Memory B cell (primary cell): Measurements from ENCODE around the gene CD74.

Source experiments
- ATAC-seq: fragments of 150-1000 bp; cut with Tn5 transposase; 2 replicates; pipeline ENCODE4 v1.10.0; 2021; ENCODE audit warnings: low read depth, mild to moderate bottlenecking, moderate library complexity
- DNase-seq, 2 donors: peaks; one replicate each; pipeline ENCODE4 v3.0.0; 2022; ENCODE audit warnings: low spot score in 2 of 2
- H3K27ac Mint-ChIP-seq: one replicate; pipeline ENCODE4 v1.8.0; 2022; ENCODE audit warnings: mild to moderate bottlenecking, moderate library complexity, mixed read lengths
- H3K27me3 Mint-ChIP-seq: one replicate; pipeline ENCODE4 v1.8.0; 2022; ENCODE audit warnings: mixed read lengths
- H3K36me3 Mint-ChIP-seq: one replicate; pipeline ENCODE4 v1.8.0; 2022; ENCODE audit warnings: mild to moderate bottlenecking, mixed read lengths
- H3K4me1 Mint-ChIP-seq: one replicate; pipeline ENCODE4 v1.8.0; 2022; ENCODE audit warnings: mixed read lengths
- H3K4me3 Mint-ChIP-seq: one replicate; pipeline ENCODE4 v1.8.0; 2022; ENCODE audit warnings: mild to moderate bottlenecking, moderate library complexity, mixed read lengths
- H3K9me3 Mint-ChIP-seq: one replicate; pipeline ENCODE4 v1.8.0; 2022; ENCODE audit warnings: mixed read lengths

Gene CD74

DNA sequence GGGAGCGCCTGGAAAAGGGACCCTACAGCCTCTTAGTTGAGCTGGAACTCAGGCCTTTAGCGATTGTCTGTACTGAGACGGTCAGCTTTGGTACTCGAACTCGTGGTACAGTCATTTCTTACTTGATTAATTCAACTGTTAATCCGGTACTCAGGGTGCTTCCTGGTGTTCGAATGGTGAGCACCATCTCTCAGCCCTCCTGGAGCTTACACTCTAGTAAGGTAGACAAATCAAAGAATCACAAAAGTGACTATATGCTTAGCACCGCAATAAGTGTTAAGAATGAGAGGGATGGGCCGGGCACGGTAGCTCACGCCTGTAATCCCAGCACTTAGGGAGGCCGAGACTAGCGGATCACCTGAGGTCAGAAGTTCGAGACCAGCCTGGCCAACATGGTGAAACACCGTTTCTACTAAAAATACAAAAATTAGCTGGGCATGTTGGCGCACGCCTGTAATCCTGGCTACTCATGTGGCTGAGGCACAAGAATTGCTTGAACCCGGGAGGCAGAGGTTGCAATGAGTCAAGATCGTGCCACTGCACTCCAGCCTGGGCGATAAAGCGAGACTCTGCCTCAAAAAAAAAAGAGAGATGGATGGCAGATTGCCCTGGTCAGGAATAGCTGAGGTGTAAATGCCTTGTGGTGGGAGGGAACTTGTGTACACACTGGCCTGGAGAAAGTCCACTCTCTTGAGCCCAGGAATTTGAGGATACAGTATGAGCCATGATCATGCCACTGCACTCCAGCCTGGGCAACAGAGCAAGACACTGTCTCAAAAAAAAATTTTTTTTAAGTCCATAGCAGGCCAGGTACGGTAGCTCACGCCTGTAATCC lies 54.2 kb downstream of the CD74 start:
- peaks cover 34% of the 10 kb centered on the region for H3K4me1 Mint-ChIP-seq
- peaks cover 13% of the 10 kb centered on the region for H3K36me3 Mint-ChIP-seq
- H3K27me3 Mint-ChIP-seq, result no peaks in the 10 kb centered on the region
- DNase-seq, result no peak
- H3K27ac Mint-ChIP-seq, result peak overlapping the region; percentile 70
- no peaks in the 10 kb centered on the region for H3K9me3 Mint-ChIP-seq
- peak overlapping the region; percentile 86 for H3K4me3 Mint-ChIP-seq
- ATAC-seq, result no peak

DNA sequence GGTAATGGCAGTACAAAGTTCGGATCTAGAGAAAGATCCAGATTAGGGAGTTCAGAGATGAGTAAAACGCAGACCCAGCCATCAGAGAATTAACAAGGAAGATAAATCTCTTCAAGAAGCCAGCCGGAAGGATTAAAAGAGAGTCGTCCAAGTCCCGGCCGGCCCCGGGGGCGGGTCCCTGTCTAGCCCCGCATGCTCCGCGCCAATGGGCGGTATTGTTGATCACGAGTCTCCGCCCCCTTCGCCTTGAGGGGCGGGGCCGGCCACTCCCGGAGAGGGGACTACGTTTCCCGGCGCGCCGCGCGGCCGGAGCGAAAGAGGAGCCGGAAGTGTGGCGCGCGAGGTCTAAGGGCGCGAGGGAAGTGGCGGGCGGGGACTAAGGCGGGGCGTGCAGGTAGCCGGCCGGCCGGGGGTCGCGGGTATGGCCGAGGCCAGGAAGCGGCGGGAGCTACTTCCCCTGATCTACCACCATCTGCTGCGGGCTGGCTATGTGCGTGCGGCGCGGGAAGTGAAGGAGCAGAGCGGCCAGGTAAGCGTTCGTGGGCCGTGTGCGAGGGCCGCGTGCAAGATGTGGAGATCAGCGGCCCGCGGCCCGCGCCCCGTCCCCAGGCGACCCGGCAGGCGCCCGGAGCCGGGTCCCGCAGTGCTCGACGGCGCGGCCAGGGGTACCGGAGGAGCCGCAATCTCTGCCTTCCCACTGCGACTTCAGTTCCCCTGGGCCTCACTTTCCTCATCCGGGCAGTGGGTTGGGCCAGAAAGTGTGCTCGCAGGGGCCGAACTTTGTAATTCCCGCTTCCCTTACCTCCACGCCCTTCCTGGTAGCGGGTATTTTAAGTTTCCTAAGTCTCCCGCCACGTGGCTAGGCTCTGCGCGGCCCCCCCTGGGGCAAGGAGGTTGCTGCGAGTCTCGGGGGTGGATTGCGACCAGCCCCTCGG lies 55.1 kb downstream of the CD74 start, which contains the start of gene TCOF1:
TCOF1 (plus strand) TSS at position 372 of the 935 bp plus-strand sequence; CDS start at position 422, 50 bp downstream.
- peak; percentile 96 to 97 for DNase-seq
- ATAC-seq, result peak; percentile 95
- Mint-ChIP-seq H3K27me3 (no peaks in the 10 kb centered on the region), H3K36me3 (peaks cover 11% of the 10 kb centered on the region), H3K4me3 (peak within 1 kb of the TSS; percentile 86), H3K9me3 (no peaks in the 10 kb centered on the region), H3K27ac (peak within 1 kb of the TSS; percentile 70), H3K4me1 (peaks cover 30% of the 10 kb centered on the region)

DNA sequence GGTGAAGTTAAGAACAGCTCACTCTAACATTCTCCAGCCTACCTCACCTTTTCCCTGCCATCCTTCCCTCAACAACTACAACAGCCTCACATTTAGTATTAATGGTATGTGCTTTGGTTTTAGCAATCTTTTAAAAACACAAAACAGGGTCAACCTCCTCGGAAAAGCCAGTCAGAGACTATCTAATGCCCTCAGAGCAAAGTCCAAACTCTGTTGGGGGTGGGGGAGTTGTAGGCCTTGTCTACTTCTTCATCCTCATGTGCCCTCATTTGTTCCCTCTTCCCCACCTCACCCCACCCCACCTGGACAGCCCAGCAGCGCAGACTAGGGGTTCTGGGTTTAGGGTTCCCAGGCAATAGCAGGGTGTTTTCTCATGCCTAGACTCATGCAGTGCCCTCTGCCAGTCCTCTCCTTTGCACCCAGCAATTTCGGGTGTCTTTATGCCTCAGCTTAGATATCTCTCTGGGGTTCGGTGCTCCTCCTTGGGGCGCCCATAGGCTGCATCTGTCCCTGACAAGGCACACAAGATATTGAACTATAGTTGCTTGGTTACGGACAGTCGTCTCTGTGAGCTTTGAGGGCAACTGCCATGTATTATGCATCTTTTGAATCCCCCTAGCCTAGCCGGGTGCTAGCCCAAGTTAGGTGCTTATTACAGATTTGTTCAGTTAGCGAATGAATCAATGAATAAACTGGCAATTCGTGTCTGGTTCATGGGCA lies 56.0 kb downstream of the CD74 start:
- H3K4me3 Mint-ChIP-seq, result peak overlapping the region; percentile 86
- ATAC-seq, result no peak
- H3K9me3 Mint-ChIP-seq, result no peaks in the 10 kb centered on the region
- no peaks in the 10 kb centered on the region for H3K27me3 Mint-ChIP-seq
- peaks cover 21% of the 10 kb centered on the region for H3K4me1 Mint-ChIP-seq
- peak overlapping the region; percentile 70 for H3K27ac Mint-ChIP-seq
- H3K36me3 Mint-ChIP-seq, result peaks cover 6% of the 10 kb centered on the region
- no peak for DNase-seq

DNA sequence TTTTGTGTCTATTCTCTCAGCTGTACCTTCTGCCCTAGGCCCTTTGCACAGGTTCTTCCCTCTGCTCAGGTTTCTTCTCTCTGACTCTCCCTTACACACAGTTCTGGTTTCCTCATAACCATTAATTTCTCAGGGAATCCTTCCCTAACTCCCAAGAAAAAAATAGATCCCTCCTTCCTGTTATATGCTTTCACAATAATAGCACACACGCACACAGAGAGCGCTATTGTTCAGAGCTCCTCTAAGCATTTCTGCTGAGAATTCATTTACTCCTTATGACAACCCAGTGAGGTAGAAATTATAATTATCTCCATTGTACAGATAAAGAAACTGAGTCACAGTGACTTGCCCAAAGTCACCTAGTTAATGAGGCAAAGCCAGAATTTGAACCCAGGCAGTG lies 56.9 kb downstream of the CD74 start:
- Mint-ChIP-seq H3K36me3 (peaks cover 2% of the 10 kb centered on the region), H3K27ac (no peak overlapping the region)

DNA sequence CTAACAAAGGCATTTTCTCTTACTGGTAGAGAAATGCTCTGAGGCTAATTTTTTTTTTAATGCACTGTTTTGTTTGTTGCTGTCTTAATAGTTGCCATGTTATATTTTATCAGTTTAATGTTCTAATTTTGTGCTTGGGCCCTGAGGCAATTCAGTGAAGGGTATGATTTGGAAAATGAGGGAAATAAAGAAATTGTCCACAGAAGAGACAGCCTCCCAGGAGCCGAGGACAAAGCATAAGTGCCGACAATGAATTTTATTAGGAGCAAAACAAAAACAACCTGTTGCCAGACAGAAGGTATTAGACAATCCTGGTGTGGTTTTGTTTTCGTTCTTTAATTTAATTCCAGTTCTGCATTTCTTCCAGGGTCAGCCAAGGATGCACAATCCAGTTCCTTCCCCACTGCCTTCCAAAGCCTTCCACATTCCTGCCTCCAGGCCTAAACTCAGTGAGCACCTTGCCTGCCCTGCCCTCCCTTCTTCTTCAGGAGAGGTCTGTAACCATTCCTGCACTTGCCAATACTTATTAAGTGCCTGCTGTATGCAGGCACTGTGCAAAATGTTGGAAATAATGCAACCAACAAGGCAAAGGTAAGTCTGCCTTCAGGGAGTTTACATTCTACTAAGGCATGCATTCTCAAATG lies 59.6 kb downstream of the CD74 start:
- Mint-ChIP-seq H3K27ac (no peak overlapping the region), H3K27me3 (no peaks in the 10 kb centered on the region), H3K4me3 (no peak overlapping the region), H3K36me3 (no peaks in the 10 kb centered on the region), H3K4me1 (peaks cover 10% of the 10 kb centered on the region), H3K9me3 (no peaks in the 10 kb centered on the region)
- DNase-seq (no peak), ATAC-seq (no peak)

More for the DNA sequence above, 56.9 kb downstream of the CD74 start:
- Mint-ChIP-seq H3K9me3 (no peaks in the 10 kb centered on the region), H3K27me3 (no peaks in the 10 kb centered on the region), H3K4me1 (peaks cover 19% of the 10 kb centered on the region), H3K4me3 (no peak overlapping the region)
- ATAC-seq, result no peak
- no peak for DNase-seq

DNA sequence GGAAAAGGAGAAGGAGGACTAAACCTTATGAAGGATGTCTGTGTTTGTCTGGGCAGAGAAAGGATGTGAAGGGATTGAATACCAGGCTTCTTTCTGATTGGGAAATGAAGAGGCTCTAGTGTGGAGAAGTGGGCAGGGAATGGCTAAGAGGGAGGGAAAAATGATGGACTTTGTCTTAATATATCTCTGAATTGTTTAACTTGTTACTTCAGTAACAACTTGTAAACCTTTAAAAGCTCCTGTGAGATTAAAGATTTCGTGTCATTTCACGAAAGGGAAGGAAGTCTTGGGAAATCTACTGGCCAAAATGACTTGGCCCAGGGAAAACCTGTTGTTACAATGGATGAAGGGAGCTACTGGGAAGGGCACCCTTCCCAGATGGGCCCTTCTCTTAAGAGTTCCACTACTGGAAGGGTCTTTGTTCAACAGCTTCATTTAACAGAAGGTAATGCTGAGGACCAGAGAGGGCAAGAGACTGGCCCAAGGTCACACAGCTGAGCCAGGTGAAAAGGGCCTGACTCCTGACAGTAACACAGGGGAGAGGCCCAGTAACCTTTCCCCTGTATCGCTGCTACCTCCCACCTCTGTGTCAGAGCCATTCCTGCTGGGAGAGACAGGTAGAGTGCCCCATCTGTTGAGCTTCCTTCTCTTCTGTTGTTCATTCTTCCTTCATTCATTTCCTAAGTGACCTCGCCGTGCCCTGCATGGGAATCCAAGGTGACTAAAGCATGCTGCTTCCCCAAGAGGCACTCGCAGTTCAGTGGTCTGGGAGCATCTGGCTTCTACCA lies 60.3 kb downstream of the CD74 start:
- DNase-seq (no peak), ATAC-seq (no peak)
- H3K27ac Mint-ChIP-seq, result no peak overlapping the region
- H3K27me3 Mint-ChIP-seq, result no peaks in the 10 kb centered on the region
- peaks cover 10% of the 10 kb centered on the region for H3K4me1 Mint-ChIP-seq
- H3K9me3 Mint-ChIP-seq, result no peaks in the 10 kb centered on the region
- no peaks in the 10 kb centered on the region for H3K36me3 Mint-ChIP-seq
- no peak overlapping the region for H3K4me3 Mint-ChIP-seq
